Nephron (organoid): ENCODE data around the gene HES4.
A peak's percentile ranks its signal among the peaks of the same experiment; 100 is the strongest.
"Not testable (repeated sequence)": the region's sequence is repeated elsewhere in the genome, so short reads cannot be mapped to it uniquely, and the experiment has no call there.

Experiments
- H3K27ac Mint-ChIP-seq, 3 experiments: 2 replicates each; pipeline ENCODE4 v1.8.0; 2020; ENCODE audit warnings: mixed read lengths in 3 of 3, mild to moderate bottlenecking in 2 of 3, moderate library complexity in 1 of 3
- H3K27me3 Mint-ChIP-seq: 2 replicates; pipeline ENCODE4 v1.8.0; 2021; ENCODE audit warnings: low read depth, mild to moderate bottlenecking, moderate library complexity, mixed read lengths
- H3K36me3 Mint-ChIP-seq: 2 replicates; pipeline ENCODE4 v1.8.0; 2020; ENCODE audit warnings: low read depth, mixed read lengths
- H3K4me1 Mint-ChIP-seq: 2 replicates; pipeline ENCODE4 v1.8.0; 2020; ENCODE audit warnings: mixed read lengths
- H3K4me3 Mint-ChIP-seq, 3 experiments: 2 replicates each; pipeline ENCODE4 v1.8.0; 2020; ENCODE audit warnings: mild to moderate bottlenecking in 3 of 3, mixed read lengths in 3 of 3, moderate library complexity in 2 of 3
- H3K9me3 Mint-ChIP-seq: 2 replicates; pipeline ENCODE4 v1.8.0; 2020; ENCODE audit warnings: mixed read lengths
- TF ChIP-seq, protein P1 (sequence below), 3 experiments: fragments of 200-600 bp; sonication (generic); IDR thresholded peaks; one replicate each; pipeline ENCODE4 v1.5.0; 2021; ENCODE audit warnings: antibody characterized with exemption in 3 of 3; ENCODE audit not compliant: unreplicated experiment in 3 of 3

HES4 gene

DNA sequence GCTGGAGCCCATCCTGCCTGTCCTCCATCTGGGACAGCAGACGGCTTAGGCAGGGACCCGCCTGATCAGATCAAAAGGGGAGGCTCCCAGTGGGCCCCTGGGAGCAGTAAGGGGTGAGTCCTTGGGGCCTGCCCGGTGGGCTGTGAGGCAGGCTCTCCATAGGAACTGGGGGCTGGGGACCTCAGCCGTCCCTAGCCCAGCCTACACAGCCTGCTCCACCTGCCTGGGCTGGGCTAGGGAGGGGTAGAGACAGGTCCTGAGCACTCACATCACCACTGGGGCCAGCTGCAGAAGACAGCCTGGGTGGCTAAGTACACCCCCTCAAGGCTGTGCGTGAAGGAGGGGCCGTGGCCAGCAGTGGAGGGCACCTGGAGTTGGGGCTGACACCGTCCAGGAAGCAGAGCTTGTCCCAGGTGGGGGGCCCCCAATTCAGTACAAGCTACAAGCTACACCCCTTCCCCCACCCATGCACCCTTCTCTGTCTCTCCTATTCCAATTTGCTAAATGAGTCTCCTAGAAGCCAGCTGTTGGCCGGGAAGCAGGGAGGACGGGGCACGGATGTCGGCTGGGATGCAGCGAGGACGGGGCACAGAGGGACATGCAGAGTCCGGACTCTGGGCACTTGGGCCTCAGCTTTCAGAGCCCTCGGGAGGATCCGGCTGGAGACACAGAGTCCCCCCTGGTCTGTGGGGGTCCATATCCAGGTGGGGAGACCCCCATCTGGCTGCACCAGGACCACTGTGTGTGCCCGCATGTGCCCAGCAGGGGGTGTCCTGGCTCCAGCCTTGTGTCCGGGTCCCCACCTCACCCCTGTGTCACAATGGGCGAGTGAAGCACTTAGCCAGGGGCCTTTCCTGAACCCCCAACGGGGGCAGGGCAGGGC is 15.1 kb upstream of the HES4 start:
- Mint-ChIP-seq H3K36me3 (no peaks in the 10 kb centered on the region), H3K4me3 (peak overlapping the region; percentile 69 to 91 (median 90)), H3K9me3 (no peaks in the 10 kb centered on the region), H3K27ac (peak overlapping the region in 2 of 3 experiments; percentile 59 to 68), H3K27me3 (peaks cover 3% of the 10 kb centered on the region), H3K4me1 (peaks cover 12% of the 10 kb centered on the region)
- TF ChIP-seq, protein P1, sequence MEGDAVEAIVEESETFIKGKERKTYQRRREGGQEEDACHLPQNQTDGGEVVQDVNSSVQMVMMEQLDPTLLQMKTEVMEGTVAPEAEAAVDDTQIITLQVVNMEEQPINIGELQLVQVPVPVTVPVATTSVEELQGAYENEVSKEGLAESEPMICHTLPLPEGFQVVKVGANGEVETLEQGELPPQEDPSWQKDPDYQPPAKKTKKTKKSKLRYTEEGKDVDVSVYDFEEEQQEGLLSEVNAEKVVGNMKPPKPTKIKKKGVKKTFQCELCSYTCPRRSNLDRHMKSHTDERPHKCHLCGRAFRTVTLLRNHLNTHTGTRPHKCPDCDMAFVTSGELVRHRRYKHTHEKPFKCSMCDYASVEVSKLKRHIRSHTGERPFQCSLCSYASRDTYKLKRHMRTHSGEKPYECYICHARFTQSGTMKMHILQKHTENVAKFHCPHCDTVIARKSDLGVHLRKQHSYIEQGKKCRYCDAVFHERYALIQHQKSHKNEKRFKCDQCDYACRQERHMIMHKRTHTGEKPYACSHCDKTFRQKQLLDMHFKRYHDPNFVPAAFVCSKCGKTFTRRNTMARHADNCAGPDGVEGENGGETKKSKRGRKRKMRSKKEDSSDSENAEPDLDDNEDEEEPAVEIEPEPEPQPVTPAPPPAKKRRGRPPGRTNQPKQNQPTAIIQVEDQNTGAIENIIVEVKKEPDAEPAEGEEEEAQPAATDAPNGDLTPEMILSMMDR (IDR thresholded peaks at IDR 0.05; ENCODE audit: unreplicated experiment in 3 of 3), result peak; percentile 18 to 40 (median 35)

DNA sequence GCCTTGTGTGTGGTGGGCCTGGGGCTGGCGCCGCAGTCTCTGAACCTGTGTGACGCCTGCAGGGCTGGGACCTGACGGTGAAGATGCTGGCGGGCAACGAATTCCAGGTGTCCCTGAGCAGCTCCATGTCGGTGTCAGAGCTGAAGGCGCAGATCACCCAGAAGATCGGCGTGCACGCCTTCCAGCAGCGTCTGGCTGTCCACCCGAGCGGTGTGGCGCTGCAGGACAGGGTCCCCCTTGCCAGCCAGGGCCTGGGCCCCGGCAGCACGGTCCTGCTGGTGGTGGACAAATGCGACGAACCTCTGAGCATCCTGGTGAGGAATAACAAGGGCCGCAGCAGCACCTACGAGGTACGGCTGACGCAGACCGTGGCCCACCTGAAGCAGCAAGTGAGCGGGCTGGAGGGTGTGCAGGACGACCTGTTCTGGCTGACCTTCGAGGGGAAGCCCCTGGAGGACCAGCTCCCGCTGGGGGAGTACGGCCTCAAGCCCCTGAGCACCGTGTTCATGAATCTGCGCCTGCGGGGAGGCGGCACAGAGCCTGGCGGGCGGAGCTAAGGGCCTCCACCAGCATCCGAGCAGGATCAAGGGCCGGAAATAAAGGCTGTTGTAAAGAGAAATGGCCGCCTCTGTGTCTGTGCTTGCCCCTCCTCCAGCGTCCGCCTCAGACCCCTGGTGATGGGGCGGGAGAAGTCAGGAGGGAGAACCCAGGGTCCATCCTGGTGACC is 14.2 kb upstream of the HES4 start:
- peaks cover 3% of the 10 kb centered on the region for H3K27me3 Mint-ChIP-seq
- H3K4me3 Mint-ChIP-seq, result peak overlapping the region; percentile 90 to 91 (median 90)
- H3K36me3 Mint-ChIP-seq, result no peaks in the 10 kb centered on the region
- TF ChIP-seq, protein P1 (IDR thresholded peaks at IDR 0.05; ENCODE audit: unreplicated experiment in 3 of 3), result no peak
- H3K4me1 Mint-ChIP-seq, result peaks cover 12% of the 10 kb centered on the region
- H3K9me3 Mint-ChIP-seq, result no peaks in the 10 kb centered on the region
- H3K27ac Mint-ChIP-seq, result peak overlapping the region; percentile 59 to 82 (median 68)

DNA sequence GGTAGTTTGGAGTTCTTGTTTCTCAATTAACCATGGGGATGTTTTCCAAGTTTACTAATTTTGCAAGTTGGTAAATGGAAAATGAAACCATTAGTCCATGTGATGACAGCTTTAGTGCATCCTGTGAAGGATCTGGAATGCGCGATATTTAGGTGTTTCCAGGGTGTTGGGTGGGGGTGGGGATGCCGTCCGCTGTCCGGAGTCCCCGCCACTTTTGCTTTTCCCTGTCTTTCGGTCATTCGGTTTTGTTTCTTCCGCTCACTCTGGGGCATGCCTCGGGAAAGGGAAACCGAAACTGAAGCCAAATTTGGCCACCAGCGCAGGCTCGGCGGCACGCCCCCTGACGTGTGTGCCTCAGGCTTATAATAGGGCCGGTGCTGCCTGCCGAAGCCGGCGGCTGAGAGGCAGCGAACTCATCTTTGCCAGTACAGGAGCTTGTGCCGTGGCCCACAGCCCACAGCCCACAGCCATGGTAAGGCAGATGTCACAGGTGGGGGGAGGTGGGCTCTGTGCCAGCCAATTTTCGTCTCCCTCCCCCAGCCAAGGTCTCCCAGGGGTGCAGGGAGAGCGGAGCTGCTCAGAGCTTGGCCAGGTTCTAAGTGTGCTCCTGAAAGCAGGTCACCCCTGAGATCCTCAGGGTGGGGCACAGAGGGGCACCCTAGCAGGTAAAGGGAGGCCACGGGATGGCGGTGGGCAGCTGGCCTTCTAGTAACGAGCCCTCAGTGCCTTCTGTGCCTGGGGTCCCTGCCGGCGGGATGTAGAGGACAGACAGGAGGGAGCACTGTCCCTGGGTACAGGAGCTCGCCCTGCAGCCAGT is 13.4 kb upstream of the HES4 start, which contains the start of gene ISG15:
Gene ISG15, plus strand, starts transcription at position 393 of the 817 bp plus-strand sequence. Its CDS starts 77 bp downstream, at position 470.
- TF ChIP-seq, protein P1 (IDR thresholded peaks at IDR 0.05; ENCODE audit: unreplicated experiment in 3 of 3), result no peak
- Mint-ChIP-seq H3K4me3 (peak within 1 kb of the TSS; percentile 90 to 91 (median 90)), H3K4me1 (peaks cover 13% of the 10 kb centered on the region), H3K27ac (peak within 1 kb of the TSS; percentile 84 to 92 (median 89)), H3K36me3 (no peaks in the 10 kb centered on the region), H3K27me3 (peaks cover 3% of the 10 kb centered on the region), H3K9me3 (no peaks in the 10 kb centered on the region)

DNA sequence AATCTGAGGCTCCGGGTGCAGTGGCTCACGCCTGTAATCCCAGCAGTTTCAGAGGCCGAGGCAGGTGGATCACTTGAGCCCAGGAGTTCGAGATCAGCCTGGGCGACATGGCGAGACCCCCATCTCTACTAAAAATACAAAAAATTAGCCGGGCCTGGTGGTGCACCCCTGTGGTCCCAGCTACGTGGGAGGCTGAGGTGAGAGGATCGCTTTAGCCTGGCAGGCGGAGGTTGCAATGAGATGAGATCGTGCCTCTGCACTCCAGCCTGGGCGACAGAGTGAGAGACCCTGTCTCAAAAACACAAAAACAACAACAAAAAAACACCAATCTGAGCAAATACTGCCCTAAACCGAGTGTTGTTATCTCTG is 12.8 kb upstream of the HES4 start:
- not testable (repeated sequence) for H3K27me3 Mint-ChIP-seq, H3K9me3 Mint-ChIP-seq, H3K36me3 Mint-ChIP-seq
- peaks cover 17% of the 10 kb centered on the region for H3K4me1 Mint-ChIP-seq
- H3K4me3 Mint-ChIP-seq, result peak overlapping the region; percentile 90 to 91 (median 90)
- H3K27ac Mint-ChIP-seq, result peak overlapping the region; percentile 84 to 92 (median 89)

DNA sequence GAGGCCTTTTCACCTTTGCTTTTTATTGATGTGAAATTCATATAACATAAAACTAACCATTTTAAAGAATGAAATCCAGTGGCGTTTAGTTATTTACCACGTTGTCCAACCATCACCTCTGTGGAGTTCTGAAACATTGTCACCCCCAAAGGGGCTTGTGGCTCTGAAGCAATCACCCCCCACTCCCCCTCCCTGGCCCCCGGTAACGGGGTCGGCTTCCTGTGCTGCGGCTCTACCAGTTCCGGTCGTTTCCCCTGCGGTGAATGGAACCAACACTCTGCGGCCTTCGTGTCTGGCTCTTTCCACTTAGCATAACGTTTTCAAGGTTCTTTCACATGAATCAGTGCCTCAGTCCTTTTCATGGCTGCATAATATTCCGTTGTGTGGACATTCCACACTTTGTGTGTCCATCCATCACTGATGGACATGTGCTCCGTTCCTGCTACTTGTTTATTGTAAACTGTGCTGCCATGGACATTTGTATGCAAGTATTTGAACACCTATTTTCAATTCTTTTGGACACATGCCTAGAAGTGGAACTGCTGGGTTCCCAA is 11.6 kb upstream of the HES4 start:
- no peak overlapping the region for H3K27ac Mint-ChIP-seq
- peaks cover 12% of the 10 kb centered on the region for H3K4me1 Mint-ChIP-seq
- H3K9me3 Mint-ChIP-seq, result no peaks in the 10 kb centered on the region
- TF ChIP-seq, protein P1 (IDR thresholded peaks at IDR 0.05; ENCODE audit: unreplicated experiment in 3 of 3), result no peak
- peaks cover 3% of the 10 kb centered on the region for H3K27me3 Mint-ChIP-seq
- H3K4me3 Mint-ChIP-seq, result no peak overlapping the region
- H3K36me3 Mint-ChIP-seq, result no peaks in the 10 kb centered on the region

DNA sequence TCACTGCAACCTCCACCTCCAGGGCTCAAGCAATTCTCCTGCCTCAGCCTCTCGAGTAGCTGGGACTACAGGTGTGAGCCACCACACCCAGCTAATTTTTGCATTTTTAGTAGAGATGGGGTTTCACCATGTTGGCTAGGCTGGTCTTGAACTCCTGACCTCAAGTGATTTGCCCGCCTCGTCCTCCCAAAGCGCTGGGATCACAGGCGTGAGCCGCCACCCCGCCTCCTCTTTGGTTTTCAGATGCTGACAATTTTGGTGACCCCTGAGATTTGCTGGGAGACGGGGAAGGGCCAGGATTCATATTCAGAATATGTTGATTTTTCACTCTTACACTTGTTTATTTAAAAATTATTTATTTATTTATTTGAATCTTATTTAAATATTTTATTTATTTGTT is 10.2 kb upstream of the HES4 start:
- H3K9me3 Mint-ChIP-seq, H3K27ac Mint-ChIP-seq, H3K27me3 Mint-ChIP-seq, H3K36me3 Mint-ChIP-seq, H3K4me3 Mint-ChIP-seq: not testable (repeated sequence)
- peaks cover 20% of the 10 kb centered on the region for H3K4me1 Mint-ChIP-seq
